ENCODE data around the gene RNF222. TPM values are rescaled to one million over a fixed set of nuclear protein-coding genes. Genes with fewer than 3 reads are reported as not detected.

Gene RNF222
- total and polyA plus RNA-seq, 10 of the 15 experiments (the other 5 are each of a cell fraction or from before 2014, with no cell fraction given) = not detected

- TF ChIP-seq, protein P1, sequence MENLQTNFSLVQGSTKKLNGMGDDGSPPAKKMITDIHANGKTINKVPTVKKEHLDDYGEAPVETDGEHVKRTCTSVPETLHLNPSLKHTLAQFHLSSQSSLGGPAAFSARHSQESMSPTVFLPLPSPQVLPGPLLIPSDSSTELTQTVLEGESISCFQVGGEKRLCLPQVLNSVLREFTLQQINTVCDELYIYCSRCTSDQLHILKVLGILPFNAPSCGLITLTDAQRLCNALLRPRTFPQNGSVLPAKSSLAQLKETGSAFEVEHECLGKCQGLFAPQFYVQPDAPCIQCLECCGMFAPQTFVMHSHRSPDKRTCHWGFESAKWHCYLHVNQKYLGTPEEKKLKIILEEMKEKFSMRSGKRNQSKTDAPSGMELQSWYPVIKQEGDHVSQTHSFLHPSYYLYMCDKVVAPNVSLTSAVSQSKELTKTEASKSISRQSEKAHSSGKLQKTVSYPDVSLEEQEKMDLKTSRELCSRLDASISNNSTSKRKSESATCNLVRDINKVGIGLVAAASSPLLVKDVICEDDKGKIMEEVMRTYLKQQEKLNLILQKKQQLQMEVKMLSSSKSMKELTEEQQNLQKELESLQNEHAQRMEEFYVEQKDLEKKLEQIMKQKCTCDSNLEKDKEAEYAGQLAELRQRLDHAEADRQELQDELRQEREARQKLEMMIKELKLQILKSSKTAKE (IDR thresholded peaks at IDR 0.05; ENCODE audit: low read depth, poor library complexity, severe bottlenecking) = no peak
- TF ChIP-seq, protein P2, sequence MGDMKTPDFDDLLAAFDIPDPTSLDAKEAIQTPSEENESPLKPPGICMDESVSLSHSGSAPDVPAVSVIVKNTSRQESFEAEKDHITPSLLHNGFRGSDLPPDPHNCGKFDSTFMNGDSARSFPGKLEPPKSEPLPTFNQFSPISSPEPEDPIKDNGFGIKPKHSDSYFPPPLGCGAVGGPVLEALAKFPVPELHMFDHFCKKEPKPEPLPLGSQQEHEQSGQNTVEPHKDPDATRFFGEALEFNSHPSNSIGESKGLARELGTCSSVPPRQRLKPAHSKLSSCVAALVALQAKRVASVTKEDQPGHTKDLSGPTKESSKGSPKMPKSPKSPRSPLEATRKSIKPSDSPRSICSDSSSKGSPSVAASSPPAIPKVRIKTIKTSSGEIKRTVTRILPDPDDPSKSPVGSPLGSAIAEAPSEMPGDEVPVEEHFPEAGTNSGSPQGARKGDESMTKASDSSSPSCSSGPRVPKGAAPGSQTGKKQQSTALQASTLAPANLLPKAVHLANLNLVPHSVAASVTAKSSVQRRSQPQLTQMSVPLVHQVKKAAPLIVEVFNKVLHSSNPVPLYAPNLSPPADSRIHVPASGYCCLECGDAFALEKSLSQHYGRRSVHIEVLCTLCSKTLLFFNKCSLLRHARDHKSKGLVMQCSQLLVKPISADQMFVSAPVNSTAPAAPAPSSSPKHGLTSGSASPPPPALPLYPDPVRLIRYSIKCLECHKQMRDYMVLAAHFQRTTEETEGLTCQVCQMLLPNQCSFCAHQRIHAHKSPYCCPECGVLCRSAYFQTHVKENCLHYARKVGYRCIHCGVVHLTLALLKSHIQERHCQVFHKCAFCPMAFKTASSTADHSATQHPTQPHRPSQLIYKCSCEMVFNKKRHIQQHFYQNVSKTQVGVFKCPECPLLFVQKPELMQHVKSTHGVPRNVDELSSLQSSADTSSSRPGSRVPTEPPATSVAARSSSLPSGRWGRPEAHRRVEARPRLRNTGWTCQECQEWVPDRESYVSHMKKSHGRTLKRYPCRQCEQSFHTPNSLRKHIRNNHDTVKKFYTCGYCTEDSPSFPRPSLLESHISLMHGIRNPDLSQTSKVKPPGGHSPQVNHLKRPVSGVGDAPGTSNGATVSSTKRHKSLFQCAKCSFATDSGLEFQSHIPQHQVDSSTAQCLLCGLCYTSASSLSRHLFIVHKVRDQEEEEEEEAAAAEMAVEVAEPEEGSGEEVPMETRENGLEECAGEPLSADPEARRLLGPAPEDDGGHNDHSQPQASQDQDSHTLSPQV (IDR thresholded peaks at IDR 0.05) = no peak
- TF ChIP-seq CBX3 (IDR thresholded peaks at IDR 0.05; ENCODE audit: borderline replicate concordance, low read depth) = no peak
- no peak for TF ChIP-seq ZNF622 (IDR thresholded peaks at IDR 0.05)
- TF ChIP-seq SUZ12 (IDR thresholded peaks at IDR 0.05; ENCODE audit: unreplicated experiment) = no peak
- no peak for TF ChIP-seq SIN3A (IDR thresholded peaks at IDR 0.05; ENCODE audit: low read depth, low read length)
- TF ChIP-seq RELA (IDR thresholded peaks at IDR 0.05; ENCODE audit: borderline replicate concordance, partially characterized antibody) = no peak
These were observed 39.2 kb upstream of the RNF222 start (continued) for GRCh38 chr17:8436844-8437171.
